GM21786 (cell line): Measurements from ENCODE around the gene UNC5B.

Experiments used
- ATAC-seq: cut with Tn5 transposase; IDR thresholded peaks from one replicate; pipeline ENCODE4 v1.9.1; 2021; ENCODE audit not compliant: unreplicated experiment

UNC5B gene

GRCh38 chr10:71222601-71223346, 10.4 kb downstream of the UNC5B start:
- ATAC-seq: no peak

- no peak for ATAC-seq
These were observed 11.1 kb downstream of the UNC5B start for GRCh38 chr10:71223347-71224058.

GRCh38 chr10:71225291-71226058, 13.1 kb downstream of the UNC5B start:
- no peak for ATAC-seq

GRCh38 chr10:71228875-71229675, 16.7 kb downstream of the UNC5B start:
- no peak for ATAC-seq

GRCh38 chr10:71229726-71230655, 17.6 kb downstream of the UNC5B start:
- no peak for ATAC-seq

GRCh38 chr10:71230656-71231025, 18.3 kb downstream of the UNC5B start:
- ATAC-seq: no peak

- ATAC-seq: no peak
These were observed 18.8 kb downstream of the UNC5B start for GRCh38 chr10:71231206-71231605.

- no peak for ATAC-seq
These were observed 20.0 kb downstream of the UNC5B start for GRCh38 chr10:71232089-71232998.

GRCh38 chr10:71233482-71233892, 21.1 kb downstream of the UNC5B start:
- ATAC-seq: no peak

GRCh38 chr10:71234004-71234894, 21.9 kb downstream of the UNC5B start:
- ATAC-seq: no peak

- ATAC-seq: no peak
These were observed 22.8 kb downstream of the UNC5B start for GRCh38 chr10:71234970-71235685.

GRCh38 chr10:71235808-71236207, 23.4 kb downstream of the UNC5B start:
- no peak for ATAC-seq

GRCh38 chr10:71236286-71236685, 23.9 kb downstream of the UNC5B start:
- ATAC-seq: no peak

GRCh38 chr10:71236822-71237682, 24.7 kb downstream of the UNC5B start:
- ATAC-seq: no peak

- no peak for ATAC-seq
These were observed 25.7 kb downstream of the UNC5B start for GRCh38 chr10:71237843-71238623.

GRCh38 chr10:71238626-71239025, 26.3 kb downstream of the UNC5B start:
- ATAC-seq: no peak
